OCI-LY3 (cell line): ENCODE data around the gene MTRF1.

Experiments used
- H2AFZ ChIP-seq: fragments of 200-600, 300-600 bp; shearing (Covaris generic); 2 replicates; pipeline ENCODE4 v1.6.0; 2014; ENCODE audit warnings: antibody characterized with exemption, low read depth, low read length
- H3K27ac ChIP-seq: fragments of 200-600, 300-600 bp; sonication (generic); 2 replicates; pipeline ENCODE4 v1.5.1; 2014; ENCODE audit warnings: mild to moderate bottlenecking, low read length, moderate library complexity, mixed read lengths
- H3K27me3 ChIP-seq: fragments of 200-600, 300-600 bp; sonication (generic); 2 replicates; pipeline ENCODE4 v1.6.1; 2014; ENCODE audit warnings: low read depth, low read length, mixed read lengths
- H3K36me3 ChIP-seq: fragments of 200-600, 300-600 bp; sonication (generic); replicated peaks from 2 replicates; pipeline ENCODE3; 2014; ENCODE audit warnings: low read depth, low read length, mixed read lengths
- H3K4me1 ChIP-seq: fragments of 300-600, 200-600 bp; sonication (generic); 2 replicates; pipeline ENCODE4 v1.6.1; 2014; ENCODE audit warnings: low read length, mixed read lengths
- H3K4me2 ChIP-seq: fragments of 200-600, 300-600 bp; sonication (generic); 2 replicates; pipeline ENCODE4 v1.6.1; 2014; ENCODE audit warnings: low read length, mixed read lengths
- H3K4me3 ChIP-seq: fragments of 300-600, 200-600 bp; sonication (generic); 2 replicates; pipeline ENCODE4 v1.5.1; 2014; ENCODE audit warnings: antibody characterized with exemption, mild to moderate bottlenecking, low read length, moderate library complexity
- H3K79me2 ChIP-seq: fragments of 300-600, 200-600 bp; shearing (Covaris generic); 2 replicates; pipeline ENCODE4 v1.6.1; 2014; ENCODE audit warnings: mild to moderate bottlenecking, low read length, mixed read lengths
- H3K9ac ChIP-seq: fragments of 300-600, 200-600 bp; shearing (Covaris generic); 2 replicates; pipeline ENCODE4 v1.6.0; 2014; ENCODE audit warnings: mild to moderate bottlenecking, low read length, moderate library complexity
- H3K9me3 ChIP-seq: fragments of 200-600, 300-600 bp; shearing (Covaris generic); 2 replicates; pipeline ENCODE4 v1.6.1; 2014; ENCODE audit warnings: low read length, mixed read lengths; ENCODE audit not compliant: insufficient read depth
- H4K20me1 ChIP-seq: fragments of 200-600, 300-600 bp; sonication (generic); 2 replicates; pipeline ENCODE4 v1.6.1; 2016; ENCODE audit warnings: low read length, mixed read lengths; ENCODE audit not compliant: insufficient read depth
- EZH2phosphoT487 ChIP-seq: fragments of 200-600 bp; shearing (Covaris generic); IDR thresholded peaks from 2 replicates; pipeline ENCODE4 v1.6.1; 2018; ENCODE audit warnings: antibody characterized with exemption, mixed run types, low read depth
- TF ChIP-seq, protein P1 (sequence below): fragments of 200-600, 300-600 bp; sonication (generic); IDR thresholded peaks from 2 replicates; pipeline ENCODE4 v1.5.1; 2014; ENCODE audit warnings: antibody characterized with exemption, low read length, low read depth

MTRF1 gene

DNA sequence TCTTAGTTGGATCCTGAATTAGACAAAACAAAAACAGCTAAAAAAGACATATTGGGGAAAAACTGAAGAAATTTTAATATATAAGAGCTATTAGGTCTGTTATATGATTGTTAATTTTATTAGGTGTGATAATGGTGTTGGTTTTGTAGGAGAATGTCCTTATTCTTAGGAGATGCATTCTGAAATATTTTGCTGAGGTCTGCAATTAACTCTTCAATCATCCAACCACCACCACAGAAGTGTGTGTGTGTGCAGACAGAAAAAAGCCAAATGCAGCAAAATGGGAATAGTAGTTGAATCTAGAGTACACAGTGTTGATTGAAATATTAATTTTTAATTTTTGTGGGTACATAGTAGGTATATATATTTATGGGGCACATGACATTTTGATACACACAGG is 56.9 kb downstream of the MTRF1 start:
- H3K27me3 ChIP-seq: no peaks in the 10 kb centered on the region
- H2AFZ ChIP-seq: no peak overlapping the region
- no peaks in the 10 kb centered on the region for H4K20me1 ChIP-seq
- H3K36me3 ChIP-seq: no peaks in the 10 kb centered on the region
- no peak overlapping the region for H3K4me3 ChIP-seq
- no peaks in the 10 kb centered on the region for H3K79me2 ChIP-seq
- TF ChIP-seq, protein P1, sequence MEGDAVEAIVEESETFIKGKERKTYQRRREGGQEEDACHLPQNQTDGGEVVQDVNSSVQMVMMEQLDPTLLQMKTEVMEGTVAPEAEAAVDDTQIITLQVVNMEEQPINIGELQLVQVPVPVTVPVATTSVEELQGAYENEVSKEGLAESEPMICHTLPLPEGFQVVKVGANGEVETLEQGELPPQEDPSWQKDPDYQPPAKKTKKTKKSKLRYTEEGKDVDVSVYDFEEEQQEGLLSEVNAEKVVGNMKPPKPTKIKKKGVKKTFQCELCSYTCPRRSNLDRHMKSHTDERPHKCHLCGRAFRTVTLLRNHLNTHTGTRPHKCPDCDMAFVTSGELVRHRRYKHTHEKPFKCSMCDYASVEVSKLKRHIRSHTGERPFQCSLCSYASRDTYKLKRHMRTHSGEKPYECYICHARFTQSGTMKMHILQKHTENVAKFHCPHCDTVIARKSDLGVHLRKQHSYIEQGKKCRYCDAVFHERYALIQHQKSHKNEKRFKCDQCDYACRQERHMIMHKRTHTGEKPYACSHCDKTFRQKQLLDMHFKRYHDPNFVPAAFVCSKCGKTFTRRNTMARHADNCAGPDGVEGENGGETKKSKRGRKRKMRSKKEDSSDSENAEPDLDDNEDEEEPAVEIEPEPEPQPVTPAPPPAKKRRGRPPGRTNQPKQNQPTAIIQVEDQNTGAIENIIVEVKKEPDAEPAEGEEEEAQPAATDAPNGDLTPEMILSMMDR: no peak
- TF ChIP-seq EZH2phosphoT487: no peak
- peaks cover 10% of the 10 kb centered on the region for H3K4me1 ChIP-seq
- no peak overlapping the region for H3K4me2 ChIP-seq
- H3K9ac ChIP-seq: no peak overlapping the region
- peaks cover 8% of the 10 kb centered on the region; the same call in 1 of the 2 replicates for H3K9me3 ChIP-seq
- no peak overlapping the region for H3K27ac ChIP-seq

DNA sequence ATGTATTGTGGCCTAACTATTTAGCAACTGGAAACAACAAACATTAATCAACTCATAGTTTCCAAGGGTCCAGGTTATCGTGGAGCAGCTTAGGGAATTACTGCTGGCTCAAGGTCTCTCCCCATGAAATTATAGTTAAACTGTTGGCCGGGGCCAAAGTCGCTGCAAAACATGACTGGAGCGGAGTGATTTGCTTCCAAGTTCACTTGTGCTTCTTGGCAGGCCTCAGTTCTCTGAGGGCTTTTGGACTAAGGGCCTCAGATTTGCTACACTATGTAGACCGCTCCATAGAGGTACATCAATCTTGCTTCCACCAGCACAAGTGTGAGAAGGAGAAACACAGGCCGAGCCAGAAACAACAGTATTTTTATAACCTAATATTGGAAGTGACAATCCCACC is 59.6 kb downstream of the MTRF1 start:
- Histone ChIP-seq H3K4me2 (no peak overlapping the region), H3K9ac (no peak overlapping the region), H3K4me3 (no peak overlapping the region), H3K27ac (no peak overlapping the region), H3K79me2 (no peaks in the 10 kb centered on the region), H3K9me3 (no peaks in the 10 kb centered on the region), H2AFZ (no peak overlapping the region), H4K20me1 (no peaks in the 10 kb centered on the region), H3K27me3 (no peaks in the 10 kb centered on the region), H3K36me3 (no peaks in the 10 kb centered on the region), H3K4me1 (peaks cover 29% of the 10 kb centered on the region)
- TF ChIP-seq, protein P1: no peak
- no peak for TF ChIP-seq EZH2phosphoT487

DNA sequence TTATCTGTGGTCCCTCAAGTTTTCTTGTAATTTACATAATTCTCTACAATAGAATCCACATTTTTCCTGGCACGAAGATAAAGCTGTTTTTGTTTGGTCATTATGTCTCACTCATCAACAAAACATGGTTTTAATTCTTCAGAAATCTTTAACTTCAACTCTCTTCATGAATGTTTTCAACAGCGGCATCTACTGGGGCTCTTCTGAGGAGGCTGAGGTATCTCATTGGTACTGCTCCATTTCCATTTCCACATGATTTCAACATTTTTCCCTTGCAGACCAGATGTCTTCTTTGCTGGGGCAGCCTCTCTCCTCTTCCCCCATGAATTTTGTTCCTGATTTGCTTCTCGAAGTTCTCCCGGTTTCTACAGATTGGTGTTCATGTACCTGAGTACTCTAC is 63.2 kb downstream of the MTRF1 start:
- peaks cover 44% of the 10 kb centered on the region for H3K4me1 ChIP-seq
- H3K9me3 ChIP-seq: no peaks in the 10 kb centered on the region
- no peaks in the 10 kb centered on the region for H4K20me1 ChIP-seq
- H3K36me3 ChIP-seq: no peaks in the 10 kb centered on the region
- H2AFZ ChIP-seq: no peak overlapping the region
- peak overlapping the region; percentile 82 for H3K4me2 ChIP-seq
- no peaks in the 10 kb centered on the region for H3K79me2 ChIP-seq
- TF ChIP-seq EZH2phosphoT487: no peak
- TF ChIP-seq, protein P1: no peak
- no peaks in the 10 kb centered on the region for H3K27me3 ChIP-seq
- peak overlapping the region; percentile 36 for H3K4me3 ChIP-seq
- H3K9ac ChIP-seq: peak overlapping the region; percentile 18; the same call in 1 of the 2 replicates
- peak overlapping the region; percentile 88 for H3K27ac ChIP-seq

DNA sequence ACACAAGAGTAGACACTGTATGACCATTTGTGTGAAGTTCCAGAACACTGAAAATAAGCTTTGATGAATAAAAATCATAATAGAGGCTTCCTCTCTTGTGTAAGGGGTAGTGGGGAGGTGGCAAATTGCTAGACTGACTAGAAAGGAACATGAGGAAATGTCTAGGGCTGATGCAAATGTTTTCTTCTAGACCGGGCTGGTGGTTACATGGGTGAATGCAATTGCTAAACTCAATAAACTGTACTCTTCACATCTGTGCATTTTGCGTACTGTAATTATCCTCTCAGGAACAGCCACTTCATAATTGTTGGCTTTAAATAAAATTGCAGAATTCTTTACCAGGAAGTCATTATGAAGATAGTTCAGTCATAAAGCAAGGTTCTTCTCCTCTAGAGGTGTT is 63.9 kb downstream of the MTRF1 start:
- peak overlapping the region; percentile 82 for H3K4me2 ChIP-seq
- H2AFZ ChIP-seq: peak overlapping the region; percentile 32; the same call in 1 of the 2 replicates
- no peak for TF ChIP-seq EZH2phosphoT487
- TF ChIP-seq, protein P1: no peak
- no peaks in the 10 kb centered on the region for H3K27me3 ChIP-seq
- H3K4me1 ChIP-seq: peaks cover 38% of the 10 kb centered on the region
- H3K9ac ChIP-seq: peak overlapping the region; percentile 60; the same call in 1 of the 2 replicates
- H3K79me2 ChIP-seq: no peaks in the 10 kb centered on the region
- H3K27ac ChIP-seq: peak overlapping the region; percentile 88
- H3K4me3 ChIP-seq: peak overlapping the region; percentile 60
- H3K36me3 ChIP-seq: no peaks in the 10 kb centered on the region
- no peaks in the 10 kb centered on the region for H3K9me3 ChIP-seq
- H4K20me1 ChIP-seq: no peaks in the 10 kb centered on the region
